Measurements from ENCODE around the gene LRRC66.

DNA sequence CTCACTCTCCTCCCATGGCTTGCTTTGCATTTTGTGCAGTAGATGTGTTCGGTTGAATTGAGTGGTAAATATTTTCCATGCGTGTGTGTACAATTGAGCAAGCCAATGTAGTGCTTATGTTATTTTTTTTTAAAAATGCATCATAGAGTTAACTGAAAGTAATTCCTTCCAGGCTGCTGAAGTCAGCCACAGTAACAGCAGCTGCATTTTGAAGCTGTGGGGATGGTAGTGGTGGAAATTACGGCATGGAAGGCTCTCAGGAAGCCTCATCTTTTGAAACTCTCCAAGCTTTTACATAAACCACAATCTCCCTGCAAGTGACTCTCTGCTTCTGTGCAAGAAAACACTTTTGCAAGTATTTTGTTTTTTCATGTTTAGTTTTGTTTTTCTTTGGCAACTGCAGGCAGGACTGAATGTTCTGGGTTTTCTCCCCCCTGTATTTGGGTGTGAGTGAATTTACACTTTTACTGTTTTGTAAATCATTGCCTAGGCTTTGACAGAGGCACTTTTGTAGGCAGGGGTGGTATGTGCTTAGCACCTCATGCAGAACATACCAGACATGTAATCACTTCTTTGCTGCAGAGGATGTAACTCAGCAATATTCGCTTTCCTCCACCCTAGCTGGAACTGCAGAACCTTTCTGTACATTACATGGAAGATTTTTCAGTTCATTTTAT, 56.2 kb downstream of the LRRC66 start:
- TF ChIP-seq, protein P1, sequence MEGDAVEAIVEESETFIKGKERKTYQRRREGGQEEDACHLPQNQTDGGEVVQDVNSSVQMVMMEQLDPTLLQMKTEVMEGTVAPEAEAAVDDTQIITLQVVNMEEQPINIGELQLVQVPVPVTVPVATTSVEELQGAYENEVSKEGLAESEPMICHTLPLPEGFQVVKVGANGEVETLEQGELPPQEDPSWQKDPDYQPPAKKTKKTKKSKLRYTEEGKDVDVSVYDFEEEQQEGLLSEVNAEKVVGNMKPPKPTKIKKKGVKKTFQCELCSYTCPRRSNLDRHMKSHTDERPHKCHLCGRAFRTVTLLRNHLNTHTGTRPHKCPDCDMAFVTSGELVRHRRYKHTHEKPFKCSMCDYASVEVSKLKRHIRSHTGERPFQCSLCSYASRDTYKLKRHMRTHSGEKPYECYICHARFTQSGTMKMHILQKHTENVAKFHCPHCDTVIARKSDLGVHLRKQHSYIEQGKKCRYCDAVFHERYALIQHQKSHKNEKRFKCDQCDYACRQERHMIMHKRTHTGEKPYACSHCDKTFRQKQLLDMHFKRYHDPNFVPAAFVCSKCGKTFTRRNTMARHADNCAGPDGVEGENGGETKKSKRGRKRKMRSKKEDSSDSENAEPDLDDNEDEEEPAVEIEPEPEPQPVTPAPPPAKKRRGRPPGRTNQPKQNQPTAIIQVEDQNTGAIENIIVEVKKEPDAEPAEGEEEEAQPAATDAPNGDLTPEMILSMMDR (IDR thresholded peaks at IDR 0.05; ENCODE audit: low read depth, low read length, poor library complexity, severe bottlenecking) = no peak
- TF ChIP-seq EZH2phosphoT487 (IDR thresholded peaks at IDR 0.05; ENCODE audit: borderline replicate concordance, low read length) = no peak

All from DOHH2 (cell line).